Mucosa of stomach (tissue), 1 donor: ENCODE data around the gene AQP1.

Source experiments
- H3K27me3 ChIP-seq: one replicate; pipeline ENCODE4 v1.7.0; 2013; ENCODE audit warnings: mild to moderate bottlenecking, low read length; ENCODE audit not compliant: control insufficient read depth, insufficient read depth
- H3K36me3 ChIP-seq: one replicate; pipeline ENCODE4 v1.7.0; 2013; ENCODE audit warnings: low read length; ENCODE audit not compliant: control insufficient read depth, insufficient read depth
- H3K4me1 ChIP-seq: one replicate; pipeline ENCODE4 v1.7.0; 2013; ENCODE audit warnings: mild to moderate bottlenecking, low read length; ENCODE audit not compliant: control insufficient read depth, insufficient read depth
- H3K4me3 ChIP-seq: one replicate; pipeline ENCODE4 v1.7.0; 2013; ENCODE audit warnings: low read length
- H3K9ac ChIP-seq: one replicate; pipeline ENCODE4 v1.7.0; 2013; ENCODE audit warnings: mild to moderate bottlenecking, low read length, moderate library complexity
- H3K9me3 ChIP-seq: one replicate; pipeline ENCODE4 v1.7.0; 2013; ENCODE audit warnings: mild to moderate bottlenecking, low read length, moderate library complexity; ENCODE audit not compliant: control insufficient read depth
- donor health status: Pancreatic carcinoma.

AQP1 gene

DNA sequence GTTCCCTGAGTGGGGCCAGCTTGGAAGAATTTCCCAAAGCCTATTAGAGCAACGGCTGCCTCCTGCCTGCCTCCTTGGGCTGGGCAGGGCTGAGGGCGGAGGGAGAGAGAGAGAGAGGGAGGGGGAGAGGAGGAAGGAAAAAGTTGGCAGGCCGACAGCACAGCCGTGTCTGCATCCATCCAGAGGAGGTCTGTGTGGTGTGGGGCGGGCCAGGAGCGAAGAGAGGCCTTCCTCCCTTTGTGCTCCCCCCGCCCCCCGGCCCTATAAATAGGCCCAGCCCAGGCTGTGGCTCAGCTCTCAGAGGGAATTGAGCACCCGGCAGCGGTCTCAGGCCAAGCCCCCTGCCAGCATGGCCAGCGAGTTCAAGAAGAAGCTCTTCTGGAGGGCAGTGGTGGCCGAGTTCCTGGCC, at the start of gene AQP1:
Gene AQP1, plus strand, starts transcription at position 293 of the 409 bp plus-strand sequence. Its CDS starts 57 bp downstream, at position 350.
- Histone ChIP-seq H3K4me3 (no peak within 1 kb of the TSS), H3K27me3 (no peaks in the 10 kb centered on the region), H3K4me1 (peaks cover 25% of the 10 kb centered on the region), H3K9ac (no peak within 1 kb of the TSS), H3K36me3 (no peaks in the 10 kb centered on the region), H3K9me3 (no peaks in the 10 kb centered on the region)

DNA sequence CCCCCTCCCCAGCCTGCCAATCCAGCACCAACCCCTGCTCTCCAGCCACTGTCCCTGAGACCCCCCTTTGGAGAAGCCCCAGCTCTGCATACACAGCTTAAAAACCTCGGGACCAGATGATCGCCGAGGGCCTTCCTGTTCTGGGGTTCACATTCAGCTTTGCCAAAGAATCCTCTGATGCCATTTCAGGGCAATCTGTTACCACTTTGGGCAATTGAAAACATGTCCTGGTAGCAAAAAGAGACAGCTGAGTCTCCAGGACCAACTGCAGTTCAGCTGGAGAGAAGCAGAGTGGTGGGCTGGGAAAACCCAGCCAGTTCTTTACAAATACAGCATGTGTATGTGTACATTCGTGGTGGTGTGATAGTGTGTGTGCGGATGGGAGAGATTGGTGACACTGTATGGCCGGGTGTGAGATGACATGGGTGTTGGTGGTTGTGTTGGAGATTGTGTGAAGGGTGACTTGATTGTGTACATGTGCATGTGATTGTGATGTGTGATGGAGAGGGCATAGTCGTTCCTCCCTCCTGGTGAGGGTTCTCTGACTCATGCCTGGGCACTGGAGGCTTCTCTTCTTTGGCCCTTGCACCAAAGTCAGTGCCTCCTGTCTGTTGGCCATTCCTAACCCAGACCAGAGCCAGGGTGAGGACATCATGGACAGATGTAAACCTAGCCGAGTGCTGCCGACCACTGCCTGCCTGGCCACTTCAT, 48.5 kb upstream of the AQP1 start:
- H3K4me1 ChIP-seq: no peaks in the 10 kb centered on the region
- no peaks in the 10 kb centered on the region for H3K36me3 ChIP-seq
- H3K4me3 ChIP-seq: no peak overlapping the region
- no peaks in the 10 kb centered on the region for H3K9me3 ChIP-seq
- no peak overlapping the region for H3K9ac ChIP-seq
- H3K27me3 ChIP-seq: no peaks in the 10 kb centered on the region

DNA sequence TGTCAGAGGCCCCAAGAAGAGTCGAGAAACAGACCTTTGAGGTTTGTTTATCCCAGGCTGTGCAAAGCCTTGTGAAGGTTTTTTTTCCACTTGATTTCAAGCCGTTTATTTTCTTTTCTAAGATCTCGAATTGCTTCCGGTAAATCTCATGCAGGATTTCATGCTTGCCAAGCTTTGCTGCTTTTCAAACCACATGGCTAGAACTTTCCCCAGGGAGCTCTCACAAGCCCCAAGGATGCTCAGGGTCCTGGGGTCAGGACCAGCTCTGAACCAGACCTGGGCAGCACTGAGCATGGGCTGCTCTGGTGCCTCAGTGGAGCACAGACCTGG, 48.0 kb upstream of the AQP1 start:
- no peaks in the 10 kb centered on the region for H3K36me3 ChIP-seq
- H3K27me3 ChIP-seq: no peaks in the 10 kb centered on the region
- no peaks in the 10 kb centered on the region for H3K9me3 ChIP-seq
- no peaks in the 10 kb centered on the region for H3K4me1 ChIP-seq
- H3K4me3 ChIP-seq: no peak overlapping the region
- no peak overlapping the region for H3K9ac ChIP-seq

DNA sequence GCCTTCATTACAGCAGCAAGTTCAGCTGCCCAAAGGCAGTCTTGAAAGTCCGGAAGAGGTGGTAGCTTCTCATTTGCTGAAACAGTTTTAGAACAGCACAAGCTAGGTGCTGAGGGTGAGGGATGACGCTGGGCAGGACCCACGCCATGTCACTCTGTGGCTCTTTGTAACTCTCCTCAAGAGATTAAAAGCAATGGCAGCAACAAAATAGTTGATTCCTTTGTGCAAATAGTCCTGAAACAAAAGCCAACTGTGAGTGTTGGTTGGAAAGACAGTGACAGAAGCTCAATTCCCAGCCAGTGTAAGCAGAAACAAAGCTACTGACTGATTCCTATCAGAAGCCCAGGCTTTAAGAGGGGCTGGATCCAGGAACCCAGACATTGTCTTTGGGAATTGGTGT, 47.6 kb upstream of the AQP1 start:
- H3K9ac ChIP-seq: no peak overlapping the region
- H3K4me1 ChIP-seq: no peaks in the 10 kb centered on the region
- H3K9me3 ChIP-seq: no peaks in the 10 kb centered on the region
- H3K27me3 ChIP-seq: no peaks in the 10 kb centered on the region
- H3K4me3 ChIP-seq: no peak overlapping the region
- no peaks in the 10 kb centered on the region for H3K36me3 ChIP-seq

DNA sequence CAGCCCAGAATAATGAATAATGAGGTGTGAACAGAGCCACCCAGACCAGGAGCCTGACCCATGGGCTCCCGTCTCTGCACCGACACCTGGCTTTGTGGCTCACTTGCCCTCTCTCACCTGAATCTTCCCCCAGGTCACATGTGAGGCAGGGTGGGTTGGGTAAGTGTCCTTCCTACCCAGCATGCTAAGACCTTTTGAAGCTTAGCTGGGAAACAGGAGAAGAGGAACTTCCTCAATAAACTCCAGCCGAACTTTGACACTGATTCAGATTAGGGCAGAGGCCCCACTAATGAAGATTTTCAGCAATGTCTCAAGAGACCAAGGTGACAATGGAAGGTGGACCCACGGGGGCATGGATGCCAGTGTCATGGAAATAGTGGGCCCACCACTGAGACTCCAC, 46.6 kb upstream of the AQP1 start:
- H3K9me3 ChIP-seq: no peaks in the 10 kb centered on the region
- H3K36me3 ChIP-seq: no peaks in the 10 kb centered on the region
- H3K4me3 ChIP-seq: no peak overlapping the region
- H3K27me3 ChIP-seq: no peaks in the 10 kb centered on the region
- no peaks in the 10 kb centered on the region for H3K4me1 ChIP-seq
- H3K9ac ChIP-seq: no peak overlapping the region

DNA sequence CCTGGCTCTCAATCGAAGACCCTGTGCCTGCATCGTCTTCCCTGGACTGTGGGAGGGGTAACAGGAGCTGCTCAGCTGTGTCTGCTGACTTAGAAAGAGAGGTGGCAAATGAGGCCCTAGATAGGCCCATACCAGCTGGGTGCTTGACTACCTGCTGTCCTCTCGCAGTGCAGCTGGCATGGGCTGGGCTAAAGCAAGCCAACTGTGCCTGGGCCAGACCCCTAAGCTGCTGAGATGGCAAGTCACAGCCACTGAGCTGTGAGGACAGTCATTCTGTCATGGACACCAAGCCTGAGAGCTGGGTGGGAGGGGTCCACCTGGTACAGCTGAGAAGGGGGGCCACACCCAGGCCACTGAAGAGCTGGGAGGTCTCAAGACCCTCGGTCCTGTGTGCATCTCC, 45.8 kb upstream of the AQP1 start:
- Histone ChIP-seq H3K36me3 (no peaks in the 10 kb centered on the region), H3K27me3 (no peaks in the 10 kb centered on the region), H3K9me3 (no peaks in the 10 kb centered on the region), H3K4me1 (no peaks in the 10 kb centered on the region), H3K9ac (no peak overlapping the region), H3K4me3 (no peak overlapping the region)

DNA sequence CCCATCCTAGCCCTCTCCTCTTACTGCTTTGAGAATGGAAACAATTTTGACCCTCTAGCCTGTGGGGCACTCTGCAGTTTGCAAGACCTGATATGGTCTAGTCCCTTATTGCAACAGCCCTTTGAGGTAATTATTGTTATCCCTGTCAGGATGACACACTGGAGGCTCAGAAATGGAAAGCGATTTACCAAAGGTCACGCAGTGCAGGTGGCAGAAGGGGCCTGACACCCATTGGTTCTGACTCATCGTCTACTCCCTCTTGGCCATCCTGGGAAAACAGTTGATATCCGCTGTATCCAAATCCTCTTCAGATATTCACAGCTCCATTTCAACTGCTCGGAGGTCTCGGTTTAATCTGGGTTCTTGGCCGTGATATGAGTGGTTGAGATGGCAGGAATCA, 44.7 kb upstream of the AQP1 start:
- no peaks in the 10 kb centered on the region for H3K4me1 ChIP-seq
- no peaks in the 10 kb centered on the region for H3K27me3 ChIP-seq
- no peaks in the 10 kb centered on the region for H3K9me3 ChIP-seq
- H3K36me3 ChIP-seq: no peaks in the 10 kb centered on the region
- no peak overlapping the region for H3K9ac ChIP-seq
- no peak overlapping the region for H3K4me3 ChIP-seq

DNA sequence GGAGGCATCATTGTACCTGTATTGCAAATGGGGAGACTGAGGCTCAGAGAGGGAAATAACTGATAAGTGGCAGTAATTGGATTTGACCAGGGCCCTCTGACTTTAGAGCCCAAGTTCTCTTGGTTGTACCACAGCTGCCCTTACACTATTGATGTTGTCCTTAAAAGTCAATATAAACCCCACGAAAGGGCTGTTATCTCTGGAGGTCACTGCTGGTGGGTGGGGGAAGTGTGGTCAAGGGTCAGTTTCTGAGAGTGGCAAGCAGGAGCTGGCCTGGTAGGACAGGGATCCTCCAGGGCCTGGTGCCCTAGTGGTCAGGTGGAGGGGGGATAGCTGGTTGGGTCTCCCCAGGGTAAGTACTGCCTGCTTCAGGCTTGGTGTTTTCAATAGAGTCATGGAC, 44.2 kb upstream of the AQP1 start:
- Histone ChIP-seq H3K27me3 (no peaks in the 10 kb centered on the region), H3K36me3 (no peaks in the 10 kb centered on the region), H3K4me3 (no peak overlapping the region), H3K4me1 (no peaks in the 10 kb centered on the region), H3K9ac (no peak overlapping the region), H3K9me3 (no peaks in the 10 kb centered on the region)

DNA sequence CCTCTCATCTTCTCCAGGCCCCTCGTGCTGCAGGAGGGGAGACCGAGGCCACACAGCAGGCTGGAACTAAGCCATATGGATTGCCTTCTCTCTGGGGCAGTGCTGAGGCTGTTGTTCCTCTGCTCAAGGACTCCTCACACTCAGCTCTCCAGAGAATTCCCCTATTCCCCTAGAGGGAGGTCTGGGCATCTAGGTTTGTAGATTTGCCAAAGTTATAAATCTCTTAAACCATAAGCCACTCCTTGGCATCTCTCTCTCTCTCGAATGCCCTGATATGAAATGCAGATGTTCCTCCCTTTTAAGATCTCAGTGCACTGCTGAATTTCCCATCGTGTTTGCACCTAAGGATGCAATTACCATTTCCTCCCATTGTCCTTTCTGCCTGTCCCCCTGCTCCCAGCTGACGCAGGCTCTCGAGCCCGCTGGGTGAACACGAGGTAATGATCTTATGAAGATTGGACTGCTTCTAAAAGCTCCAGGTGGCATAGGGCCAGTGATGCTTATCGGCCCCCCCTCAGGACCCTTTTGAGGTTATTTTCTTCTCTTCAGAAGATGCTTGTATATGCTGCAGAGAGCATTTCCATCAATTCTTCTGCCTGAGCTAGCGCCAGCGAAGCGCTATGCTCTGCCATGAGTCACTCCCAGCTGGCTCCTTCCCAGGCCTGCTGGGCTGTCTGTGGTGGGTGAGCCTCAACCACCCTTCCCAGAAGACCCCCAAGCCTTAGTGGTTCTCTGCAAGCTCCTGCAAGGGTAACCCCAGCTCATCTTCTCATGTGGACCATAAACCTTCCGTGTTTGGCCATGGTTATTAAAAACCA, 41.6 kb upstream of the AQP1 start:
- H3K27me3 ChIP-seq: no peaks in the 10 kb centered on the region
- H3K9ac ChIP-seq: no peak overlapping the region
- H3K4me1 ChIP-seq: no peaks in the 10 kb centered on the region
- no peaks in the 10 kb centered on the region for H3K36me3 ChIP-seq
- H3K9me3 ChIP-seq: no peaks in the 10 kb centered on the region
- H3K4me3 ChIP-seq: no peak overlapping the region

DNA sequence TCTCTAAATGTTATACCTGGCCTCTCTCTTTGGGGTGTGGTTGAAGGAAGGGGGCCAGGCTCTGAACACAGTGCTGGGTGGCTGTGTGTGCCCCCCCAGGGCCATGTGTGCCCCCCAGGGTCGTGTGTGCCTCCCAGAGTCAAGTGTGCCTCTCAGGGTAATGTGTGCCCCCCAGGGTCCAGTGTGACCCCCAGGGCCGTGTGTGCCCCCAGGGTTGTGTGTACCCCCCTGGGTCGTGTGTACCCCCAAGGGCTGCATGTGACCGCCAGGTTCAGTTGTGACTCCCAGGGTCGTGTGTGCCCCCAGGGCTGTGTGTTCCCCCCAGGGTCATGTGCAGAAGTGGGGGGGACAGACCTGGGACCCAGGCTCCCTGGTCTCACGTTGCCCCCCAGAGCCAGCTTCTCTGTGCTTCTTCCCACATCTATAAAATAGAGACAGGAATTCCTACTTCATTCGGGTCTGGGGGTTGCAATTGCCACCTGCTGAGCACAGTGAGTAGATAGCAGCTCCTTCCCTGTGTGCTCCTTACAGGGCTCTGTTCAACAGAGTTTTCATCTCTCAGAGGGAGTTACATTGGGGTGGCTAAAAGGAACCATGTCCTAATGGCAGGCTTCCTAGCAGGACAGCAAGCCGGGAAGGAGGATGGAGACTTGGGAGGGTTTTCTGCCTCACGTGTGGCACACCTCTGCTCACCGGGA, 40.7 kb upstream of the AQP1 start:
- Histone ChIP-seq H3K9me3 (no peaks in the 10 kb centered on the region), H3K36me3 (no peaks in the 10 kb centered on the region)

DNA sequence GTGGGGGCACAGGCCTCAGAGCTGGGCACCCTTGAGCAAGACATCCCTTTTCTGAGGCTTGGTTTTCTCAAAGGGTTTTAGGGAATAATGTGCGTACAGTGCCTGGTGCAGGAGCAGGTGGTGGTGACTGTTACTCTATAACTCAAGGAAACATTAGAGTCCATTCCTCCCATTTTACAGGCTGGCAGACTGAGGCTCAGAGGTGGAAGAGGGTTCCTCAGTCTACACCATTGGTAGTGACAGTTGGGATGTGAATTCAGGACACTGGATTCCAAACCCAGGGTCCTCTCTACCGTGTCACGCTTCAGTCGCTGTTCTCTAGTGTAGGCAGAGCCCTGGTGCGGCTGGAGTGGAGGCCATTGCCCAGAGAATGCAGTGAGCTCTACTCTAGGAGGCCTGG, 40.0 kb upstream of the AQP1 start:
- Histone ChIP-seq H3K4me3 (no peak overlapping the region), H3K27me3 (no peaks in the 10 kb centered on the region), H3K9me3 (no peaks in the 10 kb centered on the region), H3K4me1 (no peaks in the 10 kb centered on the region), H3K36me3 (no peaks in the 10 kb centered on the region), H3K9ac (no peak overlapping the region)

More for the DNA sequence above, 40.7 kb upstream of the AQP1 start:
- Histone ChIP-seq H3K9ac (no peak overlapping the region), H3K4me3 (no peak overlapping the region), H3K27me3 (no peaks in the 10 kb centered on the region), H3K4me1 (no peaks in the 10 kb centered on the region)

DNA sequence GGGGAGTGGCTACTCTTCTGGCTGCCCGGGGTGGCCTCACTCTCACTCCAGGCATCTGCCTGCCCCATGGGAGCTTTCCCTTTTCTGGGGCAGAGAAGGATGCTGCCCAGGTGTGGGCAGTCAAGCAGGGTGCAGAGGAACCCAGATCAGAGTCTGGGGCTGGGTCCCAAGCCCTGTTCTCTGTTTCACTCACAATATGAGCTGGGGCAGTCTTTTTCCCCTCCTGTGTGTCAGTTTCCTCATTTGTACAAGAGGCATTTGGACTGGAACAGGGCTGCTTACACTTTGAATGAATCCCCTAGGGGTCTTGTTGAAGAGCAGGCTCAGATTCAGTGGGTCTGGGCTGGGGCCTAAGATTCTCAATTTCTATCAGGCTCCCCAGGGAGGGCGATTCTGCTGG, 38.4 kb upstream of the AQP1 start:
- Histone ChIP-seq H3K27me3 (no peaks in the 10 kb centered on the region), H3K9me3 (no peaks in the 10 kb centered on the region), H3K36me3 (no peaks in the 10 kb centered on the region), H3K4me1 (no peaks in the 10 kb centered on the region), H3K9ac (no peak overlapping the region), H3K4me3 (no peak overlapping the region)
